GM20000 (cell line): ENCODE measurements around the gene DGKG.

Source experiments
- DNase-seq: peaks from one replicate; pipeline ENCODE4 v3.0.0; 2012; ENCODE audit warnings: low spot score
- CTCF ChIP-seq: IDR thresholded peaks from 2 replicates; pipeline ENCODE4 v1.5.1; 2012; ENCODE audit warnings: mild to moderate bottlenecking, control low read depth; ENCODE audit errors: extremely low read depth, missing control alignments

DGKG gene

GRCh38 chr3:186152361-186152798 is 209.7 kb downstream of the DGKG start:
- DNase-seq, result no peak
- TF ChIP-seq CTCF, result no peak

- no peak for TF ChIP-seq CTCF
- DNase-seq, result no peak
Observed at GRCh38 chr3:186151077-186151971, 210.7 kb downstream of the DGKG start.

GRCh38 chr3:186150041-186150830 is 211.8 kb downstream of the DGKG start:
- DNase-seq, result no peak
- TF ChIP-seq CTCF, result no peak

- TF ChIP-seq CTCF, result no peak
- no peak for DNase-seq
Observed at GRCh38 chr3:186149319-186149960, 212.6 kb downstream of the DGKG start.

- no peak for DNase-seq
Observed at GRCh38 chr3:186144257-186144656, 217.8 kb downstream of the DGKG start.

GRCh38 chr3:186143250-186143649 is 218.8 kb downstream of the DGKG start:
- DNase-seq, result no peak
- TF ChIP-seq CTCF, result no peak

More at GRCh38 chr3:186144257-186144656, 217.8 kb downstream of the DGKG start:
- TF ChIP-seq CTCF, result no peak
